Type B pancreatic cell (in vitro differentiated cells): ENCODE measurements around the gene POLA1. TPM values are rescaled to one million over a fixed set of nuclear protein-coding genes. Genes with fewer than 3 reads are reported as not detected.

ENCODE experiments used
- DNase-seq: peaks from one replicate; pipeline ENCODE4 v3.0.0; 2021; ENCODE audit warnings: mixed read lengths; ENCODE audit not compliant: unreplicated experiment; ENCODE audit errors: extremely low spot score
- H3K27ac Mint-ChIP-seq: 2 replicates; pipeline ENCODE4 v1.8.0; 2021; ENCODE audit warnings: mild to moderate bottlenecking, mixed read lengths
- H3K27me3 Mint-ChIP-seq: 2 replicates; pipeline ENCODE4 v1.8.0; 2021; ENCODE audit warnings: mixed read lengths
- H3K36me3 Mint-ChIP-seq: 2 replicates; pipeline ENCODE4 v1.8.0; 2021; ENCODE audit warnings: mixed read lengths
- H3K4me1 Mint-ChIP-seq: one replicate; pipeline ENCODE4 v1.8.0; 2021; ENCODE audit warnings: mixed read lengths; ENCODE audit not compliant: unreplicated experiment
- H3K4me3 Mint-ChIP-seq: 2 replicates; pipeline ENCODE4 v1.8.0; 2021; ENCODE audit warnings: mild to moderate bottlenecking, mixed read lengths
- H3K9me3 Mint-ChIP-seq: 2 replicates; pipeline ENCODE4 v1.8.0; 2021; ENCODE audit warnings: mixed read lengths
- total RNA-seq: library from RNA; stranded (reverse); gene quantifications from 2 replicates; pipeline ENCODE4 v1.2.1, GENCODE V29; 2021; ENCODE audit warnings: low replicate concordance
- TF ChIP-seq, protein P1 (sequence below): fragments of 200-600 bp; sonication (generic); conservative IDR thresholded peaks from 2 replicates; pipeline ENCODE4 v1.5.0; 2021; ENCODE audit warnings: antibody characterized with exemption, mild to moderate bottlenecking

Gene POLA1
- total RNA-seq, 1 donor from 2014 or later, result 44.4 TPM

DNA sequence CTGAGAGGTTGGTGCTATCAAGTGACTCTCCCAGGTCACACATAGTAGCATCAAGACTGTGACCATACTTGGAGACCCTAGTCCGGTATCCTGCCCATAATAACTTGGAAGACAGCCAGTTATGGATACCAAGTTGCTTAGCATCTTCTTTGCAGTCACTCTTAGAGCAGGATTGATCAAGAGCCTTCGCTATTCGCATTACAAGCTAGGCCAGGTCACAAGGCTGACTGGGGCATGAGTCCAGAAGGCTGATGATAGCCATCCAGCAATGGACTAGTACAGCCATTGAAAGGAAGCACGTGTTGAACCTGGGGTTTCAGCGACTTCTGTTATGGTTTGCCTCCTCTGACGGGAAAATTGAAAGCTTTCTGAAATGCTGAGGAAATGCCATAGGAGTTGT is 157.6 kb downstream of the POLA1 start:
- TF ChIP-seq, protein P1, sequence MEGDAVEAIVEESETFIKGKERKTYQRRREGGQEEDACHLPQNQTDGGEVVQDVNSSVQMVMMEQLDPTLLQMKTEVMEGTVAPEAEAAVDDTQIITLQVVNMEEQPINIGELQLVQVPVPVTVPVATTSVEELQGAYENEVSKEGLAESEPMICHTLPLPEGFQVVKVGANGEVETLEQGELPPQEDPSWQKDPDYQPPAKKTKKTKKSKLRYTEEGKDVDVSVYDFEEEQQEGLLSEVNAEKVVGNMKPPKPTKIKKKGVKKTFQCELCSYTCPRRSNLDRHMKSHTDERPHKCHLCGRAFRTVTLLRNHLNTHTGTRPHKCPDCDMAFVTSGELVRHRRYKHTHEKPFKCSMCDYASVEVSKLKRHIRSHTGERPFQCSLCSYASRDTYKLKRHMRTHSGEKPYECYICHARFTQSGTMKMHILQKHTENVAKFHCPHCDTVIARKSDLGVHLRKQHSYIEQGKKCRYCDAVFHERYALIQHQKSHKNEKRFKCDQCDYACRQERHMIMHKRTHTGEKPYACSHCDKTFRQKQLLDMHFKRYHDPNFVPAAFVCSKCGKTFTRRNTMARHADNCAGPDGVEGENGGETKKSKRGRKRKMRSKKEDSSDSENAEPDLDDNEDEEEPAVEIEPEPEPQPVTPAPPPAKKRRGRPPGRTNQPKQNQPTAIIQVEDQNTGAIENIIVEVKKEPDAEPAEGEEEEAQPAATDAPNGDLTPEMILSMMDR, result no peak
- H3K27me3 Mint-ChIP-seq, result no peaks in the 10 kb centered on the region
- no peaks in the 10 kb centered on the region for H3K4me1 Mint-ChIP-seq
- no peak for DNase-seq
- H3K9me3 Mint-ChIP-seq, result no peaks in the 10 kb centered on the region
- H3K36me3 Mint-ChIP-seq, result peaks cover 20% of the 10 kb centered on the region
- no peak overlapping the region for H3K27ac Mint-ChIP-seq
- no peak overlapping the region for H3K4me3 Mint-ChIP-seq

DNA sequence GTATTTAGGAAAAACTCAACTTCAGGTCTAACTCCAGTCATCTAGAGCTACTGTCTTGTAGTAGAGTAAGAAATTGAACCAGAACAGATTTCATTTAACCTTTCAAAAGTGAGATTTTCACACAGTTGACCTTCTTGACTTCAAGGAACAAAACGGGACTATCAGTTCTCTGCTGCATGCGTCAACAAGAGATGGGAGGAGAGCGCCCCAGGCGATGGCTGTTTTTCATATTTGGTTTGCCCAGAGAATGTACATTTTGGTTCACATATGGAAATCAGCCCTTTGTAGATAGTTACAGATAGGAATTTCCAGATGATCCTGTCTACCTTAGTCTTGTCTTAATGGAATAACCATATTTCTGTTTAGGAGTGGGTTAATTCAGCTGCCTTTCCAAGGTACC is 158.1 kb downstream of the POLA1 start:
- no peak overlapping the region for H3K4me3 Mint-ChIP-seq
- no peaks in the 10 kb centered on the region for H3K27me3 Mint-ChIP-seq
- TF ChIP-seq, protein P1, result no peak
- DNase-seq, result no peak
- H3K27ac Mint-ChIP-seq, result no peak overlapping the region
- peaks cover 18% of the 10 kb centered on the region for H3K36me3 Mint-ChIP-seq
- no peaks in the 10 kb centered on the region for H3K9me3 Mint-ChIP-seq
- H3K4me1 Mint-ChIP-seq, result no peaks in the 10 kb centered on the region

DNA sequence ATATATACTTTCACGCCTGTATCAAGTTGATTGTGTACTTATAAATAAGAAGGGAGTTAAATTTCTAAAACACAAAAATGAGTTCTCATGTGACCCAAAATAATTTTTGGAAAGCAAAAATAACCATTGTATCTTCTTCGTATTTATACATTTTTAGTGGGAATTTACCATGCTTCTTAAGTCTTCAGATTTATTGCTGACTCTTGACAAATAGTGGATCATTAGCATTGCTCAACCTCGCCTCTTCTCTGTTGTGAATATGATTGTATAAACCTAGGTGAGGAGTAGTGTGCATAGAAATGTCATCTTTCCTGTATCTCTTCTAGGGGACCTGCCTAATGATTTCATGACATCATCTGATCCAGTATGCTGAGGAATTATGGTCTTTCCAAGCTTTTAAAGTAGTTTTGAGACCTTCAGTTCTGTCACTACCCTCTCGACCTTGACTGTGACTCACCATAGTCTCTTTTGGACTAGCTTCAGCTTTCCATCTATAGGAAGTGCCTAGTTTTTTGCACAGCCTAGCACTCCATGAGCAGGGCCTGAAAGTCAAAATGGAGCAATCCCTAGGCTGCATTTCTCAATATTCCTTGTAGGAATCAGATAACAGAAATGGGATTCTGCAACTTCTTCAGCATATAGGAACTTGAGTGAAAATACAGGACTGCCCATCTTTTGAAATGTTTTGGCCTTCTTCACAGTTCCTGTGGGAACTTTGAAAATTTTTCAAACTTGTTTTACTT is 164.5 kb downstream of the POLA1 start:
- TF ChIP-seq, protein P1, result no peak
- DNase-seq, result no peak
- H3K27me3 Mint-ChIP-seq, result no peaks in the 10 kb centered on the region
- H3K9me3 Mint-ChIP-seq, result no peaks in the 10 kb centered on the region
- H3K27ac Mint-ChIP-seq, result no peak overlapping the region
- no peak overlapping the region for H3K4me3 Mint-ChIP-seq
- H3K4me1 Mint-ChIP-seq, result peaks cover 7% of the 10 kb centered on the region
- peaks cover 8% of the 10 kb centered on the region for H3K36me3 Mint-ChIP-seq

DNA sequence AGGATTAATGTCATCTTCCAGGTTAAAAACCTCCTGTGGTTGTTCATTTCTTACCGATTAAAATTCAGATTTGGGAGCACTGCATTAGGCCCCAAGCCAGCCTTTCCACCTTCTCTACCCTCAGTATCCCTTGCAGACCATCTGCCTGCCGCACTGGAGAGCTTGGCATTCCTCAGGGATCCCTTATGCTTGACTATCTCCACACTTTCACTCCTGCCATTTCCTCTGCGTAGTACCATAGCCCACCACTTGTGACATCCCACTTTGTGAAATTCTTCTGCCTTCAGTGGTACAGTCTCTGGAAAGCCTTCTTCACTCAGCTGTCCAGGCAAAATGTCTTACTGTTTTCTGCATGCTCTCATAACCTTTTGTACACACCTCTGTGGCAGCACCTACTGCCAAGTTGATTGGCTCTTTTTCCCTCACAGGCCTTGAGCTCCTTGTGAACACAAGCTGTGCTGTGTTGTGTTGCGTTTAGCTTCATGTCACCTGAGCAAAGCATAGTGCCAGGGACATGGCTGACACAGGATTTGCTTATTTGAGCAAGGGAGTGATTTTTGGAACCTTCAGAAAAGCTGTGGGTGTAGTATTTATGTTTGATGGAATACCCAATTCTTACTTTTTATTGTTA is 165.6 kb downstream of the POLA1 start:
- Mint-ChIP-seq H3K36me3 (peaks cover 12% of the 10 kb centered on the region), H3K27me3 (no peaks in the 10 kb centered on the region), H3K9me3 (no peaks in the 10 kb centered on the region), H3K4me3 (no peak overlapping the region), H3K4me1 (peaks cover 7% of the 10 kb centered on the region), H3K27ac (no peak overlapping the region)
- no peak for DNase-seq
- TF ChIP-seq, protein P1, result peak; percentile 43

DNA sequence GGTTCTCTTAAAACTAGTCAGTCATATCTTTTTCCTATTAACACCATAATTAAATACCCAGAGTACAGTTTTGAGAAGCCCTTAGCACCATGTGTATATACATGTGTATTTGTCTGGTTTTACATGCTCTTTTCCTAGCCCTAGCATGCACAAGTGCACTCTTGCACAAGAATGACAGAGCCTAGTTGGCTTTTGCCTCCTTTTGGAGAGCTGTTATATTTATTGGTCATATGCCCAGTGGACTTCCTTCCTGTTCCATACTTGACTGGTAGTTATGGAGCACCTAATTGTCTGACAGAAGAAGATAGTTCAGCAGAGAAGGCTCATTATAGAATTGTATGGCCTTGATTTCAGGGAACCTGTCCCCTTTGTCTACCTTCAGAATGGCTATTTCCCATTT is 166.4 kb downstream of the POLA1 start:
- H3K4me3 Mint-ChIP-seq, result no peak overlapping the region
- H3K27me3 Mint-ChIP-seq, result no peaks in the 10 kb centered on the region

More for the DNA sequence above, 166.4 kb downstream of the POLA1 start:
- H3K9me3 Mint-ChIP-seq, result no peaks in the 10 kb centered on the region
- TF ChIP-seq, protein P1, result no peak
- peaks cover 9% of the 10 kb centered on the region for H3K36me3 Mint-ChIP-seq
- peaks cover 7% of the 10 kb centered on the region for H3K4me1 Mint-ChIP-seq
- no peak for DNase-seq
- H3K27ac Mint-ChIP-seq, result no peak overlapping the region
